Mucosa of stomach (tissue), 1 donor: ENCODE results near the gene KDM5A.
"Not testable (repeated sequence)": the region's sequence is repeated elsewhere in the genome, so short reads cannot be mapped to it uniquely, and the experiment has no call there.

Source experiments
- H3K27me3 ChIP-seq: one replicate; pipeline ENCODE4 v1.7.0; 2013; ENCODE audit warnings: mild to moderate bottlenecking, low read length; ENCODE audit not compliant: control insufficient read depth, insufficient read depth
- H3K36me3 ChIP-seq: one replicate; pipeline ENCODE4 v1.7.0; 2013; ENCODE audit warnings: low read length; ENCODE audit not compliant: control insufficient read depth, insufficient read depth
- H3K4me1 ChIP-seq: one replicate; pipeline ENCODE4 v1.7.0; 2013; ENCODE audit warnings: mild to moderate bottlenecking, low read length; ENCODE audit not compliant: control insufficient read depth, insufficient read depth
- H3K4me3 ChIP-seq: one replicate; pipeline ENCODE4 v1.7.0; 2013; ENCODE audit warnings: low read length
- H3K9ac ChIP-seq: one replicate; pipeline ENCODE4 v1.7.0; 2013; ENCODE audit warnings: mild to moderate bottlenecking, low read length, moderate library complexity
- H3K9me3 ChIP-seq: one replicate; pipeline ENCODE4 v1.7.0; 2013; ENCODE audit warnings: mild to moderate bottlenecking, low read length, moderate library complexity; ENCODE audit not compliant: control insufficient read depth
- donor health status: Pancreatic carcinoma.

KDM5A gene

DNA sequence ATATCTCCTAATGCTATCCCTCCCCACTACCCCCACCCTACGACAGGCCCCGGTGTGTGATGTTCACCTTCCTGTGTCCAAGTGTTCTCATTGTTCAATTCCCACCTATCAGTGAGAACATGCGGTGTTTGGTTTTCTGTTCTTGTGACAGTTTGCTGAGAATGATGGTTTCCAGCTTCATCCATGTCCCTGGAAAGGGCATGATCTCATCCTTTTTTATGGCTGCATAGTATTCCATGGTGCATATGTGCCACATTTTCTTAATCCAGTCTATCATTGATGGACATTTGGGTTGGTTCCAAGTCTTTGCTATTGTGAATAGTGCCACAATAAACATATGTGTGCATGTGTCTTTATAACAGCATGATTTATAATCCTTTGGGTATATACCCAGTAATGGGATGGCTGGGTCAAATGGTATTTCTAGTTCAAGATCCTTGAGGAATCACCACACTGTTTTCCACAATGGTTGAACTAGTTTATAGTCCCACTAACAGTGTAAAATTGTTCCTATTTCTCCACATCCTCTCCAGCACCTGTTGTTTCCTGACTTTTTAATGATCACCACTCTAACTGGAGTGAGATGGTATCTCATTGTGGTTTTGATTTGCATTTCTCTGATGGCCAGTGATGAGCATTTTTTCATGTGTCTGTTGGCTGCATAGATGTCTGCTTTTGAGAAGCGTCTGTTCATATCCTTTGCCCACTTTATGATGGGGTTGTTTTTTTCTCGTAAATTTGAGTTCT, 18.2 kb downstream of the KDM5A start:
- H3K36me3 ChIP-seq, H3K9me3 ChIP-seq, H3K27me3 ChIP-seq, H3K4me3 ChIP-seq, H3K4me1 ChIP-seq, H3K9ac ChIP-seq: not testable (repeated sequence)

DNA sequence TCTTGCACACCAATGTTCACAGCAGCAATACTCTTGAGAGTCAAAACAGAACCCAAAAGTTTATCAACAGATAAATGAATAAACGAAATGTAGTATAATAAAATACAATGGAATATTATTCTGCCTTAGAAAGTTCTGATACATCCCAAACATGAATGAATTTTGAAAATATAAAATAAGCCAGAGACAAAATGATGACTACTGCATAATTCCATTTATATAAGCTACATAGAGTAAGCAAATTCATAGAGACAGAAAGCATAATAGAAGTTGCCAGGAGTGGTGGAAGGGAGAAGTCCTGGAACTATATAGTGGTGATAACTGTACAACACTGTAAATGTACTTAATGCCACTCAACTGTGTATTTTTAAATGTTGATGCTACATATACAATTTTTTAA, 21.1 kb downstream of the KDM5A start:
- H3K4me1 ChIP-seq: no peaks in the 10 kb centered on the region
- H3K9me3 ChIP-seq: no peaks in the 10 kb centered on the region
- no peak overlapping the region for H3K9ac ChIP-seq
- no peaks in the 10 kb centered on the region for H3K27me3 ChIP-seq
- H3K4me3 ChIP-seq: no peak overlapping the region
- peaks cover 9% of the 10 kb centered on the region for H3K36me3 ChIP-seq

DNA sequence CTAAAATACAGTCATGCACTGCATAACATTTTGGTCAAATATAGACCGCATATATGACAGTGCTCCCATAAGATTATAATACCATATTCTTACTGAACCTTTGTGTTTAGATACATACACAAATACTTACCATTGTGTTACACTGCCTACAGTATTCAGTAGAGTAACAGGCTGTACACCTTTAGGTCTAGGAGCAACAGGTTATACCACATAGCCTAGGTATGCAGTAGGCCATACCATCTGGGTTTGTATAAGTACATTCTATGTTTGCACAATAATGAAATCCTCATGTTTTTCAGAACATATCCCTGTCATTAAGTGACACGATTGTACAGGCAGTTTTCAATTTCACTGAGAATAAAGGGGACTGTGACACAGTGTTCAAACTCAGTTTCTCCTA, 22.3 kb downstream of the KDM5A start:
- H3K4me1 ChIP-seq: no peaks in the 10 kb centered on the region
- no peak overlapping the region for H3K4me3 ChIP-seq
- no peaks in the 10 kb centered on the region for H3K27me3 ChIP-seq
- H3K9ac ChIP-seq: no peak overlapping the region
- no peaks in the 10 kb centered on the region for H3K9me3 ChIP-seq
- H3K36me3 ChIP-seq: peaks cover 9% of the 10 kb centered on the region

DNA sequence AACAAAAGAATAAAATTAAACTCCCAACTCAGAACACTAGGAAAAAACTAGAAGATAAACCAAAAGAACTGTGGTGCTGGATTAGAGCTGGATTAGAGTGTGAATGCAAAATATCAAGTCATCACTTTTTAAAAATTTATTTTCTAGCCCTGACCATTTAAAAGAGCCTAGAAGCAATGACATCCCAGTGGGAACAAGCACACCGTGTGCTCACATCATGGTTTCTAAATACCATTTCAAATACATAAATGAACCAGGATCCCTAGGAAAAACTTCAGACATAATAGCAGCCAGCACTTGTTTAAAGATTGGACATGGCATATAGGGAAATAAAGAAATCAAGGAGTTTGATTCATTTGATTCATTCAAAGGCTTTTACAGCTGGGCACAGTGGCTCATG, 30.0 kb downstream of the KDM5A start:
- H3K4me3 ChIP-seq: no peak overlapping the region
- no peaks in the 10 kb centered on the region for H3K4me1 ChIP-seq
- H3K27me3 ChIP-seq: no peaks in the 10 kb centered on the region
- H3K9ac ChIP-seq: no peak overlapping the region
- H3K36me3 ChIP-seq: no peaks in the 10 kb centered on the region
- H3K9me3 ChIP-seq: no peaks in the 10 kb centered on the region

DNA sequence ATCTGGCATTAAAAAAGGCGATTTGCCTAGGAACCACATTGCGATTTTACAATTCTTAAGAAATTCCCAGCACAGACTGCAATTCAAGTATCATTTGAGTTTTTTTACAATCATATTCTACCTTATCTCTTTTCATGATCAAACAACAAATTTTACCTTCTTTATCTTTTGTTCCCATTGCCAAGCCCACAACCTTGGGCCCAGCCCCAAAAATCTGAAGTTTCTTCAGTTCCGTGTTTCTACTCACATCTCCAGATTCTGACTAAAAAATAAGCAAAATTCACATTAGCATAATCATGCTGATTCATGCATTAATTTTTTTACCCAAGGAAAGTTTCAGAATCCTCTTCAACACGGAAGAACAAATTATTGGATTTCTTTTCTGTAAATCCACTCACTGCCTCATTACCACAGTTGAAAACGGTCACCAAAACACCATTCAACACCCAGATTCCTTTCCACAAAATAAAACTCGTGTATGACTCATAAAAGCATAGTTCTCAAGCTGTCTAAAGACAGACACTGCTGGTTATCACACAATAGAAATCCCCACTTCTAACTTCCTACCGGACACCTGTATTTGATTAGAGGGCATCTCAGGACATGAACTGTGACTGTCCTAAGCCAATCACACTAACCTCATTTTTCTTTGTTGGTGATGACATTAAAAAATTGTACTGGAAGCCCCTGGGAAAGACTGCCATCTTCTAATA, 32.7 kb downstream of the KDM5A start:
- Histone ChIP-seq H3K27me3 (no peaks in the 10 kb centered on the region), H3K9ac (no peak overlapping the region), H3K9me3 (no peaks in the 10 kb centered on the region), H3K4me1 (no peaks in the 10 kb centered on the region), H3K36me3 (no peaks in the 10 kb centered on the region), H3K4me3 (no peak overlapping the region)

DNA sequence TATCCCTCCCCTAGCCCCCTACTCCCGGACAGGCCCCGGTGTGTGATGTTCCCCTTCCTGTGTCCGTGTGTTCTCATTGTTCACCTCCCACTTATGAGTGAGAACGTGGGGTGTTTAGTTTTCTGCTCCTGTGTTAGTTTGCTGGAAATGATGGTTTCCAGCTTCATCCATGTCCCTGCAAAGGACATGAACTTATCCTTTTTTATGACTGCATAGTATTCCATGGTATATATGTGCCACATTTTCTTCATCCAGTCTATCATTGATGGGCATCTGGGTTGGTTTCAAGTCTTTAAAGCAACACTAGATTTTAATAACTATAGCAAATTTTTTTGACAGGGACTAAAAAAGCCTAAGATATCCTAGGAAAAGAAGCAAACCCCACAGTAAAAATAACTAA, 37.9 kb downstream of the KDM5A start:
- H3K36me3 ChIP-seq, H3K4me1 ChIP-seq, H3K9ac ChIP-seq, H3K4me3 ChIP-seq, H3K9me3 ChIP-seq, H3K27me3 ChIP-seq: not testable (repeated sequence)

DNA sequence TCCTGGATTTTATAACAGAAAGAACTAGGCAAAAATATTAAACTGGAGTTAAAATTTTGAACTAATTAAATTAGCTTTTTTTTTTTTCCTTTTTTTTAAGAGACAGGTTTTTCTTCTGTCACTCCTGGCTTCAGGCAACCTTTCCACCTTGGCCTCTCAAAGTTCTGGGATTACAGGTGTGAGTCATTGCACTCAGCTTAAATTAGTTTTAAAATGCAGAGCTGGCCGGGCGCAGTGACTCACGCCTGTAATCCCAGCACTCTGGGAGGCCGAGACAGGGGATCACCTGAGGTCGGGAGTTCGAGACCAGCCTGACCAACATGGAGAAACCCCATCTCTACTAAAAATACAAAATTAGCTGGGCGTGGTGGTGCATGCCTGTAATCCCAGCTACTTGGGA, 39.5 kb downstream of the KDM5A start:
- H3K27me3 ChIP-seq, H3K9ac ChIP-seq, H3K4me1 ChIP-seq, H3K36me3 ChIP-seq, H3K9me3 ChIP-seq, H3K4me3 ChIP-seq: not testable (repeated sequence)

DNA sequence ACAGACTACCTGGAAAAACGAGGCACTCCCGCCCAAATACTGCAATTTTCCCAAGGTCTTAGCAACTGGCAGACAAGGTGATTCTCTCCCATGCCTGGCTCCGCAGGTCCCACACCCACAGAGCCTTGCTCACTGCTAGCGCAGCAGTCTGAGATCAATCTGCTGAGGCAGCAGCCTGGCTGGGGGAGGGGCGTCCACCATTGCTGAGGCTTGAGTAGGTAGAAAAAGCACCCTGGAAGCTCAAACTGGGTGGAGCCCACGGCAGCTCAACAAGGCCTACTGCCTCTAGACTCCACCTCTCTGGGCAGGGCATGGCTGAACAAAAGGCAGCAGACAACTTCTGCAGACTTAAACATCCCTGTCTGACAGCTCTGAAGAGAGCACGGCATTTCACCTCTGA, 46.1 kb downstream of the KDM5A start:
- not testable (repeated sequence) for H3K9me3 ChIP-seq, H3K4me1 ChIP-seq, H3K4me3 ChIP-seq, H3K9ac ChIP-seq, H3K27me3 ChIP-seq, H3K36me3 ChIP-seq

DNA sequence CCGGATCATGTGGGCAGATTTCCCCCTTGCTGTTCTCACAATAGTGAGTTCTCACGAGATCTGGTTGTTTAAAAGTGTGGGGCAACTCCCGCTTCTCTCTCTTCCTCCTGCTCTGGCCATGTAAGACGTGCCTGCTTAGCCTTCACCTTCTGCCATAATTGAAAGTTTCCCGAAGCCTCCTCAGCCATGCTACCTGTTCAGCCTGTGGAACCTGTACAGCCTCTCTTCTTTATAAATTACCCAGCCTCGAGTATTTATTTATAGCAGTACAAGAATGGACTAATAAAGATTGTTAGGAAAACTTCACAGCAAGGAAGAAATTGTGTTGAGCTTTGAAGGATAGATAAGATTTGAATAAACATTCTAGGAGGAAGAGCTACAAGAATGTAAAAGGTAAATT, 52.1 kb downstream of the KDM5A start:
- Histone ChIP-seq H3K4me1 (no peaks in the 10 kb centered on the region), H3K9me3 (no peaks in the 10 kb centered on the region), H3K4me3 (no peak overlapping the region), H3K36me3 (no peaks in the 10 kb centered on the region), H3K9ac (no peak overlapping the region), H3K27me3 (no peaks in the 10 kb centered on the region)

DNA sequence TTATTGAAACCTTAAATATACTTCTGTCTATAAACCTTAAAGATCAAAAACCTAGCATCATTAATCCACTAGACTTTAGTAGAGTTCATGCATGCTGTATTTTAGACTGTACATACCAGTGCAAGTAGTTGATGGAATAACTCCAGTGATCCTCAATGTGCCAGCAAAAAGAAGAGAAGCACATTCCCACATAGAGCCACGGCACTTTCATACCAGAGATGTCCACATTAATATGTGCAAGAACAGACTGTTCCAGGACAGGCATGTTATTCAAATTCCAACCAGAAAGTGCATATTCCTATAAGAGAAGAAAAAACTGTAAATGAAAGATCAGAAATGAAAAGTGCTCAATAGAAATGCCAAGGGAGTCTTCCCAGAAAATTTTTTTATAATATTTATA, 55.0 kb downstream of the KDM5A start:
- H3K4me3 ChIP-seq: no peak overlapping the region
- H3K36me3 ChIP-seq: no peaks in the 10 kb centered on the region
- H3K4me1 ChIP-seq: no peaks in the 10 kb centered on the region
- no peaks in the 10 kb centered on the region for H3K9me3 ChIP-seq
- no peaks in the 10 kb centered on the region for H3K27me3 ChIP-seq
- H3K9ac ChIP-seq: no peak overlapping the region

DNA sequence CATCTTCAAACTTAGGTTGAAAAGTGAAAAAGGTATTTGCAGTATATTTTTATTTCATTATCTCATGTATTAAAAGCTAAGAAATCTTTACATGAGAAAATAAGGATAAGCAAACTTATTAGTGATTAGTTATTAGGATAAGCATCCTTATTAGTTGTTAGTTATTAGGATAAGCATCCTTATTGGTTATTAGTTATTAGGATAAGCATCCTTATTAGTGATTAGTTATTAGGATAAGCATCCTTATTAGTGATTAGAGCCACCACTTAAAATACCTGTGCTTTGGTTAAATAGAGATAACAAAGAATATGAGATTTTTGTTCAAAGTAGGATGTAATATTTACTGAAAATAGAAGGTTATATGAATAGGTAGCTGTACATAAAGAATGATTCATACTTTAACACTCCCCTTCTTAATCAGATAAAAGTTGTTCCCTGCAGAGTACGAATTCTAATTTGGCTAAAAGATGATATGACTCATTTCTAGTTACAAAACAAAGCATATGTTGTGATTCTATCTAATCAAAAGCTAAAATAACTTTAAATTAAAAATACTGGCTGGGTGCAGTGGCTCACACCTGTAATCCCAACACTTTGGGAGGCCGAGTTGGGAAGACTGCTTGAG, 56.4 kb downstream of the KDM5A start:
- Histone ChIP-seq H3K36me3 (no peaks in the 10 kb centered on the region), H3K9ac (no peak overlapping the region), H3K9me3 (no peaks in the 10 kb centered on the region), H3K27me3 (no peaks in the 10 kb centered on the region), H3K4me3 (no peak overlapping the region), H3K4me1 (no peaks in the 10 kb centered on the region)

DNA sequence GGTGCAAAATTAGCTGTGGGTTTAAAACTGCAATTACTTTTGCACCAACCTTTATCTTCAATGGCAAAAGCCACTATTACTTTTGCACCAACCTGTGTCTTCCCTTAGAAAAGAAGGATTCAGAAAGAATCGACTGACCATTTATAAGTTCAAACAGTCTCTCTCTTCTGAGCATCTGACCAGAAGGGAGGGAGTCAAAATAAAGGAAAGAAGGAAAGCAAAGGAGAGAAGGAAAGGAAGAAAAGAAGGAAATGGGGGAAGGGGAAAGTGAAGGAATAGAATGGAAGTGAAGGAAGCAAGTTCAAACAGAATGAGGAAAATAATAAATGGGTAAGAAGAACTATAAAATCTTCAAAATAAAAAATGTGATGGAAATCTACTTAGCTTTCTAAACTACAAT, 57.8 kb downstream of the KDM5A start:
- no peaks in the 10 kb centered on the region for H3K9me3 ChIP-seq
- no peaks in the 10 kb centered on the region for H3K27me3 ChIP-seq
- H3K4me3 ChIP-seq: no peak overlapping the region
- H3K9ac ChIP-seq: no peak overlapping the region
- H3K36me3 ChIP-seq: no peaks in the 10 kb centered on the region
- no peaks in the 10 kb centered on the region for H3K4me1 ChIP-seq
